ENCODE data around the gene BANK1.

- TF ChIP-seq CTCF (IDR thresholded peaks at IDR 0.05; ENCODE audit: borderline replicate concordance, extremely low read depth, low read length, poor library complexity, severe bottlenecking) (no peak), EZH2 (IDR thresholded peaks at IDR 0.05; ENCODE audit: borderline replicate concordance, low read depth, low read length, severe bottlenecking) (no peak)
These were observed 157.5 kb downstream of the BANK1 start for GRCh38 chr4:101948055-101948454.
